Neural cell (in vitro differentiated cells): ENCODE data around the gene ANKMY1. TPM values are rescaled to one million over a fixed set of nuclear protein-coding genes. Genes with fewer than 3 reads are reported as not detected.

Source experiments
- H2AFZ ChIP-seq: fragments of 200-600, 300-800 bp; sonication (generic), shearing (Covaris generic); 2 replicates; pipeline ENCODE4 v1.6.0; 2014; ENCODE audit warnings: low read depth, mild to moderate bottlenecking, antibody characterized with exemption, low read length, moderate library complexity
- H3F3A ChIP-seq: fragments of 200-600 bp; shearing (Covaris generic); 2 replicates; pipeline ENCODE4 v1.6.1; 2016; ENCODE audit warnings: mild to moderate bottlenecking, moderate library complexity, mixed read lengths, antibody characterized with exemption, low read length; ENCODE audit not compliant: insufficient read depth, poor library complexity, severe bottlenecking
- H3K27ac ChIP-seq: fragments of 200-600, 300-800 bp; sonication (generic), shearing (Covaris generic); 2 replicates; pipeline ENCODE4 v1.5.1; 2014; ENCODE audit warnings: mild to moderate bottlenecking, low read length, moderate library complexity
- H3K27me3 ChIP-seq: fragments of 300-800, 200-600 bp; sonication (generic), shearing (Covaris generic); 2 replicates; pipeline ENCODE4 v1.6.0; 2014; ENCODE audit warnings: mild to moderate bottlenecking, low read depth, low read length, moderate library complexity; ENCODE audit not compliant: insufficient read depth
- H3K36me3 ChIP-seq: fragments of 300-800, 200-600 bp; sonication (generic), shearing (Covaris generic); 2 replicates; pipeline ENCODE4 v1.5.1; 2014; ENCODE audit warnings: mild to moderate bottlenecking, antibody characterized with exemption, low read length, moderate library complexity; ENCODE audit not compliant: insufficient read depth
- H3K4me2 ChIP-seq: fragments of 300-800, 200-600 bp; sonication (generic), shearing (Covaris generic); 2 replicates; pipeline ENCODE4 v1.6.0; 2014; ENCODE audit warnings: mild to moderate bottlenecking, low read length
- H3K4me3 ChIP-seq: fragments of 300-800, 200-600 bp; sonication (generic), shearing (Covaris generic); 2 replicates; pipeline ENCODE4 v1.5.1; 2014; ENCODE audit warnings: mild to moderate bottlenecking, low read length, moderate library complexity
- H3K79me2 ChIP-seq: fragments of 200-600 bp; shearing (Covaris generic); replicated peaks from 2 replicates; pipeline ENCODE4 v1.6.0; 2014; ENCODE audit warnings: mild to moderate bottlenecking, low read length, moderate library complexity; ENCODE audit not compliant: insufficient read depth
- H3K9ac ChIP-seq: fragments of 300-800, 200-600 bp; sonication (generic), shearing (Covaris generic); 2 replicates; pipeline ENCODE4 v1.6.1; 2016; ENCODE audit warnings: mild to moderate bottlenecking, low read length, mixed read lengths
- H3K9me2 ChIP-seq: fragments of 200-600 bp; shearing (Covaris generic); 2 replicates; pipeline ENCODE4 v1.6.1; 2016; ENCODE audit warnings: mild to moderate bottlenecking, low read length, mixed read lengths; ENCODE audit not compliant: insufficient read depth
- H3K9me3 ChIP-seq: fragments of 200-600, 300-800 bp; sonication (generic), shearing (Covaris generic); 2 replicates; pipeline ENCODE4 v1.6.1; 2016; ENCODE audit warnings: mild to moderate bottlenecking, mixed run types, low read length, moderate library complexity, mixed read lengths
- H4K20me1 ChIP-seq: fragments of 200-600 bp; shearing (Covaris generic); 2 replicates; pipeline ENCODE4 v1.6.1; 2016; ENCODE audit warnings: mild to moderate bottlenecking, mixed run types; ENCODE audit not compliant: insufficient read depth
- EP300 ChIP-seq: fragments of 450-650 bp; conservative IDR thresholded peaks from 2 replicates; pipeline ENCODE4 v1.6.1; 2014; ENCODE audit warnings: antibody characterized with exemption, mild to moderate bottlenecking, moderate library complexity; ENCODE audit not compliant: poor library complexity, severe bottlenecking
- EZH2 ChIP-seq: fragments of 200-600, 300-800 bp; shearing (Covaris generic), sonication (generic); IDR thresholded peaks from 2 replicates; pipeline ENCODE4 v1.6.1; 2014; ENCODE audit warnings: antibody characterized with exemption, low read length, borderline replicate concordance, mild to moderate bottlenecking; ENCODE audit not compliant: insufficient read depth, poor library complexity, severe bottlenecking
- MXI1 ChIP-seq: fragments of 450-650 bp; conservative IDR thresholded peaks from 2 replicates; pipeline ENCODE4 v1.6.1; 2014; ENCODE audit warnings: antibody characterized with exemption, mild to moderate bottlenecking; ENCODE audit not compliant: poor library complexity, severe bottlenecking
- POLR2AphosphoS5 ChIP-seq: IDR thresholded peaks from 2 replicates; pipeline ENCODE4 v1.6.1; 2012
- RAD21 ChIP-seq: fragments of 450-650 bp; conservative IDR thresholded peaks from 2 replicates; pipeline ENCODE4 v1.6.1; 2014; ENCODE audit warnings: antibody characterized with exemption, mild to moderate bottlenecking, moderate library complexity
- SMC3 ChIP-seq: fragments of 450-650 bp; conservative IDR thresholded peaks from 2 replicates; pipeline ENCODE4 v1.6.1; 2014; ENCODE audit warnings: antibody characterized with exemption, mild to moderate bottlenecking, moderate library complexity; ENCODE audit not compliant: poor library complexity
- TAF1 ChIP-seq: IDR thresholded peaks from 2 replicates; pipeline ENCODE4 v1.6.1; 2012; ENCODE audit warnings: low read depth
- polyA plus RNA-seq: library from polyadenylated mRNA; depleted of rRNA; stranded (reverse); fragments of >200 nt; gene quantifications from 2 replicates; pipeline ENCODE4 v1.2.3, GENCODE V29; 2014
- TF ChIP-seq, protein P1 (sequence below): fragments of 450-650 bp; IDR thresholded peaks from 2 replicates; pipeline ENCODE4 v1.5.1; 2014; ENCODE audit warnings: antibody characterized with exemption, mild to moderate bottlenecking, moderate library complexity; ENCODE audit not compliant: poor library complexity, severe bottlenecking

ANKMY1 gene
- polyA plus RNA-seq, 1 donor from 2014 or later, result 6.6 TPM

DNA sequence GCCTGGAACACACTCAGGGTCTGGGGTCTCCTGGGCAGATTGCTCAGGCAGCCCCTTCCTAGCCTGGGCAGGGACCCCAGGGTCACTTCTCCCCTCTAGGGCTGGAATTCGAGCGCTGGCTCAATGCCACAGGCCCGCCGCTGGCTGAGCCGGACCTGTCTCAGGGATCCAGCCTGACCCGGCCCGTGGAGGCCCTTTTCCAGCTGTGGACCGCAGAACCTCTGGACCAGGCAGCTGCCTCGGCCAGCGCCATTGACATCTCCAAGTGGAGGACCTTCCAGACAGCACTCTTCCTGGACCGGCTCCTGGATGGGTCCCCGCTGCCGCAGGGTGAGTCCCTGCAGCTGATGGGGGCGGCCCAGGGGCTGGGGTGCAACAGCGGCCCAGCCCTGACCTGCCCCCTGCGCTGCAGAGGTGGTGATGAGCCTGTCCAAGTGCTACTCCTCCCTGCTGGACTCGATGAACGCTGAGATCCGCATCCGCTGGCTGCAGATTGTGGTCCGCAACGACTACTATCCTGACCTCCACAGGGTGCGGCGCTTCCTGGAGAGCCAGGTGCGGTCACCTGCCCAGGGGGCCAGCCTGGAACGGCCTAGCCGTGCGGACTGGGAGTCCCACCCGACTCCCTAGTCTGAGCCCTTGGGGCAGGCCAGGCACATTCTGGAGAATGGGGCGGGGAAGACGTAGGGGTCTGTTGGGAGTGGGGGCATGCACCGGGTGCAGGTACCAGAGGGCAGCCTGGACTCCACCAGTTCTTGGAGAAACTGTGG is 18.8 kb upstream of the ANKMY1 start:
- Histone ChIP-seq H3K9me3 (no peaks in the 10 kb centered on the region), H3K27ac (no peak overlapping the region), H3K9ac (no peak overlapping the region), H3K4me2 (no peak overlapping the region), H3K79me2 (peaks cover 3% of the 10 kb centered on the region), H3K9me2 (no peaks in the 10 kb centered on the region), H4K20me1 (no peaks in the 10 kb centered on the region), H2AFZ (no peak overlapping the region), H3K4me3 (no peak overlapping the region), H3K27me3 (no peaks in the 10 kb centered on the region), H3K36me3 (no peaks in the 10 kb centered on the region), H3F3A (no peaks in the 10 kb centered on the region)
- TF ChIP-seq RAD21, result no peak
- TF ChIP-seq POLR2AphosphoS5, result no peak
- no peak for TF ChIP-seq MXI1
- no peak for TF ChIP-seq EP300
- TF ChIP-seq, protein P1, sequence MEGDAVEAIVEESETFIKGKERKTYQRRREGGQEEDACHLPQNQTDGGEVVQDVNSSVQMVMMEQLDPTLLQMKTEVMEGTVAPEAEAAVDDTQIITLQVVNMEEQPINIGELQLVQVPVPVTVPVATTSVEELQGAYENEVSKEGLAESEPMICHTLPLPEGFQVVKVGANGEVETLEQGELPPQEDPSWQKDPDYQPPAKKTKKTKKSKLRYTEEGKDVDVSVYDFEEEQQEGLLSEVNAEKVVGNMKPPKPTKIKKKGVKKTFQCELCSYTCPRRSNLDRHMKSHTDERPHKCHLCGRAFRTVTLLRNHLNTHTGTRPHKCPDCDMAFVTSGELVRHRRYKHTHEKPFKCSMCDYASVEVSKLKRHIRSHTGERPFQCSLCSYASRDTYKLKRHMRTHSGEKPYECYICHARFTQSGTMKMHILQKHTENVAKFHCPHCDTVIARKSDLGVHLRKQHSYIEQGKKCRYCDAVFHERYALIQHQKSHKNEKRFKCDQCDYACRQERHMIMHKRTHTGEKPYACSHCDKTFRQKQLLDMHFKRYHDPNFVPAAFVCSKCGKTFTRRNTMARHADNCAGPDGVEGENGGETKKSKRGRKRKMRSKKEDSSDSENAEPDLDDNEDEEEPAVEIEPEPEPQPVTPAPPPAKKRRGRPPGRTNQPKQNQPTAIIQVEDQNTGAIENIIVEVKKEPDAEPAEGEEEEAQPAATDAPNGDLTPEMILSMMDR, result no peak
- no peak for TF ChIP-seq SMC3
- TF ChIP-seq TAF1, result no peak

DNA sequence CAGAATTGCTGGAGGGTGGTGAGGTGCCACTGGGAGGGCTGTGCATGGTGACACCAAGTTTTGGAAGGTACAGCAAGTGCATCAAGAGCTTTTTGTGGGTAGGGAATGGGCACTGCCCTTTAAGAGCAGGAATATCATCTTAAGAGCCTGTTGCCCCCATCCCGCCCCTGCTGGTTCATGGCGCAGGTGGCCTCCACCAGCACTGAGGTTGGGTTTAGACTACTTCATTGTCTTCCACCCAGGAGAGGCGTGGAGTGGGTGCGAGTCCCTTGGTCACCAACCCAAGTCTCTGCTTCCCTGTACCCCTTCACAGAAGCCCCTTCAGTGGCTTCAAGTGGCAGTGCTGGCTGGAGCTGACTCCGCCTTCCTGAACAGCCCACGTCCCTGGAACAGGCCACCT is 18.2 kb upstream of the ANKMY1 start:
- Histone ChIP-seq H3K27ac (no peak overlapping the region), H4K20me1 (no peaks in the 10 kb centered on the region), H3K9ac (no peak overlapping the region), H3K79me2 (peaks cover 3% of the 10 kb centered on the region), H3K9me2 (no peaks in the 10 kb centered on the region), H3K9me3 (no peaks in the 10 kb centered on the region), H3K4me3 (no peak overlapping the region), H3F3A (no peaks in the 10 kb centered on the region), H2AFZ (no peak overlapping the region), H3K4me2 (no peak overlapping the region), H3K27me3 (no peaks in the 10 kb centered on the region), H3K36me3 (no peaks in the 10 kb centered on the region)
- no peak for TF ChIP-seq TAF1
- TF ChIP-seq EP300, result no peak
- TF ChIP-seq RAD21, result no peak
- no peak for TF ChIP-seq POLR2AphosphoS5
- TF ChIP-seq, protein P1, result no peak
- no peak for TF ChIP-seq EZH2
